Measurements from ENCODE around the gene HDGF. TPM values are rescaled to one million over a fixed set of nuclear protein-coding genes. Genes with fewer than 3 reads are reported as not detected.

The HDGF gene
- 202 TPM for polyA plus RNA-seq (2012; ENCODE audit: insufficient read length, low read depth)

DNA sequence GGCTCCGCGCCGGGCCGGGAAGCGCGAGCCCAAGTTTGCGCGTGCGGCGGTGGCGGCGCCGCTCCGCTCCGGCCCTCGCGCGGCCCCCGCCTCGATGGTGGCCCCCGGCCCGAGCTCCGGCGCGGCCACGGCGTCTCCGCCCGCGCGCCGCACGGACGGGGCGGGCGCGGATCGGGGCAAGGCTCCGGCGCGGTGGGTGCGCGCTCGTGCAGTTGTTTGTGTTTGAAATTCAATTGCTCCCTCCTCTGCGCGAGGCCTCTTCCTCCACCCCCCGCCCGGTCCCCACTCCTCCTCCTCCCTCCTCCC, at the start of gene HDGF:
TSS of gene HDGF (minus strand) at position 225 of the 306 bp plus-strand sequence. CDS start 246 bp downstream, outside the sequence.
- TF ChIP-seq SIN3A (IDR thresholded peaks at IDR 0.05; ENCODE audit: borderline replicate concordance, insufficient read depth, low read length) (no peak), TAF1 (IDR thresholded peaks at IDR 0.05; ENCODE audit: borderline replicate concordance, insufficient read depth, low read length) (peak; percentile 23; the same call in 1 of the 2 replicates), FOXP2 (optimal IDR thresholded peaks at IDR 0.05; ENCODE audit: borderline replicate concordance, extremely low read depth, extremely low read length, insufficient read depth) (no peak)

- TF ChIP-seq REST (IDR thresholded peaks at IDR 0.05; ENCODE audit: insufficient read depth in 1 of 2, low read depth in 2 of 2, low read length in 2 of 2) (no peak), SIN3A (IDR thresholded peaks at IDR 0.05; ENCODE audit: borderline replicate concordance, insufficient read depth, low read length) (no peak), POLR2AphosphoS5 (IDR thresholded peaks at IDR 0.05; ENCODE audit: low read depth, low read length) (no peak), FOXP2 (optimal IDR thresholded peaks at IDR 0.05; ENCODE audit: borderline replicate concordance, extremely low read depth, extremely low read length, insufficient read depth) (no peak), TAF1 (IDR thresholded peaks at IDR 0.05; ENCODE audit: borderline replicate concordance, insufficient read depth, low read length) (no peak)
These were observed 45.9 kb upstream of the HDGF start for GRCh38 chr1:156797212-156797871.

DNA sequence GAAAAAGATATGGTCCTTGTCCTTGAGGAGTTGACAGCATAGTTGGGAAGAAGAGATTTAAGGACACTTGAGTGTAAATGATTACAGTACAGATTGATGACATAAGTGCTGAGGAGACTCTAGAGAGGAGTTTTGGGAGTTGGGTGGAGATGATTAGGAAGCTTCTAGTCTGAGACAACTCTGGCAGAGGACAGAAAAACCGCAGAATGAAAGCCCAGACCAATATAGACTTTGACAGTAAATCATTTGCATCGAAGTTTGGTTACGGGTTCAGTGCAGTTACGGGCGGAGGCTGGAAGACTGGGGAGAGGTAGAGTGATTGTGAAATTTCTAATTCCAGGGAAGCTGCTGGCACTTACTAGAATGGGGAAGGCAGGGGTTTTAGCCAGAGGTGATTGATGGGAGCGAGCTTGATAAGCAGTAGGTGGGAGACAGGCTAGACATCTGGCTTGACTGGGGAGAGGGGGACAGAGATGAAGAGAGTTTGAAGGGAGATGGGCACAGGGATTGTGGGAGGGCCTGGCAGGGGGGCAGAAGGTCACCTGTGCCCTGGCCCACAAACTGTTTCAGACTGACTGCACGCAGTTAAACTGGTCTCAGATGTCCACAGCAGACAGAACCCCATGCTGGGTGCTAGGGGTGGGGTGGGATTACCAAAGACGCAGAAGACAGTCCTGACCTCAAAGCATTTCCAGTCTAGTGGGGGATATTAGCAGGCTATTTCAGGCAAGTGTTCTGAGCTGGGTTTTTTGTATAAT, 45.0 kb upstream of the HDGF start:
- TF ChIP-seq TAF1 (IDR thresholded peaks at IDR 0.05; ENCODE audit: borderline replicate concordance, insufficient read depth, low read length) (no peak), REST (IDR thresholded peaks at IDR 0.05; ENCODE audit: insufficient read depth in 1 of 2, low read depth in 2 of 2, low read length in 2 of 2) (no peak), SIN3A (IDR thresholded peaks at IDR 0.05; ENCODE audit: borderline replicate concordance, insufficient read depth, low read length) (no peak), FOXP2 (optimal IDR thresholded peaks at IDR 0.05; ENCODE audit: borderline replicate concordance, extremely low read depth, extremely low read length, insufficient read depth) (no peak), POLR2AphosphoS5 (IDR thresholded peaks at IDR 0.05; ENCODE audit: low read depth, low read length) (no peak)

GRCh38 chr1:156795787-156796186, 44.3 kb upstream of the HDGF start:
- TF ChIP-seq REST (IDR thresholded peaks at IDR 0.05; ENCODE audit: insufficient read depth in 1 of 2, low read depth in 2 of 2, low read length in 2 of 2) = no peak
- no peak for TF ChIP-seq FOXP2 (optimal IDR thresholded peaks at IDR 0.05; ENCODE audit: borderline replicate concordance, extremely low read depth, extremely low read length, insufficient read depth)
- no peak for TF ChIP-seq TAF1 (IDR thresholded peaks at IDR 0.05; ENCODE audit: borderline replicate concordance, insufficient read depth, low read length)
- TF ChIP-seq POLR2AphosphoS5 (IDR thresholded peaks at IDR 0.05; ENCODE audit: low read depth, low read length) = no peak
- TF ChIP-seq SIN3A (IDR thresholded peaks at IDR 0.05; ENCODE audit: borderline replicate concordance, insufficient read depth, low read length) = no peak

- TF ChIP-seq FOXP2 (optimal IDR thresholded peaks at IDR 0.05; ENCODE audit: borderline replicate concordance, extremely low read depth, extremely low read length, insufficient read depth) = no peak
- TF ChIP-seq POLR2AphosphoS5 (IDR thresholded peaks at IDR 0.05; ENCODE audit: low read depth, low read length) = no peak
- TF ChIP-seq SIN3A (IDR thresholded peaks at IDR 0.05; ENCODE audit: borderline replicate concordance, insufficient read depth, low read length) = no peak
- no peak for TF ChIP-seq REST (IDR thresholded peaks at IDR 0.05; ENCODE audit: insufficient read depth in 1 of 2, low read depth in 2 of 2, low read length in 2 of 2)
- no peak for TF ChIP-seq TAF1 (IDR thresholded peaks at IDR 0.05; ENCODE audit: borderline replicate concordance, insufficient read depth, low read length)
These were observed 43.9 kb upstream of the HDGF start for GRCh38 chr1:156795374-156795733.

All from PFSK-1 (cell line).